Activated T-helper 2 cell treated with anti-CD3 and anti-CD28 coated beads, Interferon-gamma antibody, Interleukin-2, Interleukin-4, amounts not matched to agents 10 μg/mL and 5 μg/mL and 100 μg/mL, durations not matched to agents 14 hours and 24 hours and 36 hours (primary cell): Measurements from ENCODE around the gene RER1. TPM values are rescaled to one million over a fixed set of nuclear protein-coding genes. Genes with fewer than 3 reads are reported as not detected.
A peak's percentile ranks its signal among the peaks of the same experiment; 100 is the strongest.

ENCODE experiments used
- DNase-seq: peaks from one replicate; pipeline ENCODE4 v3.0.0; 2021; ENCODE audit warnings: low spot score
- H3K27ac Mint-ChIP-seq: one replicate; pipeline ENCODE4 v1.8.0; 2021; ENCODE audit warnings: mixed read lengths
- H3K27me3 Mint-ChIP-seq: one replicate; pipeline ENCODE4 v1.8.0; 2021; ENCODE audit warnings: low read depth, mixed read lengths
- H3K36me3 Mint-ChIP-seq: one replicate; pipeline ENCODE4 v1.8.0; 2021; ENCODE audit warnings: low read depth, mixed read lengths
- H3K4me1 Mint-ChIP-seq: one replicate; pipeline ENCODE4 v1.8.0; 2021; ENCODE audit warnings: low read depth, mixed read lengths
- H3K4me3 Mint-ChIP-seq: one replicate; pipeline ENCODE4 v1.8.0; 2021; ENCODE audit warnings: low read depth, mild to moderate bottlenecking, moderate library complexity, mixed read lengths
- H3K9me3 Mint-ChIP-seq: one replicate; pipeline ENCODE4 v1.8.0; 2021; ENCODE audit warnings: mixed read lengths
- intact Hi-C: fragments of 100-400 bp; cut with micrococcal nuclease; formaldehyde crosslinking; loops from one replicate; pipeline ENCODE4 v1.15.1; 2023
- total RNA-seq: library from RNA; stranded (reverse); gene quantifications from 2 replicates; pipeline ENCODE4 v1.2.3, GENCODE V29; 2022

The RER1 gene
- total RNA-seq, 1 donor from 2014 or later = 142 TPM

DNA sequence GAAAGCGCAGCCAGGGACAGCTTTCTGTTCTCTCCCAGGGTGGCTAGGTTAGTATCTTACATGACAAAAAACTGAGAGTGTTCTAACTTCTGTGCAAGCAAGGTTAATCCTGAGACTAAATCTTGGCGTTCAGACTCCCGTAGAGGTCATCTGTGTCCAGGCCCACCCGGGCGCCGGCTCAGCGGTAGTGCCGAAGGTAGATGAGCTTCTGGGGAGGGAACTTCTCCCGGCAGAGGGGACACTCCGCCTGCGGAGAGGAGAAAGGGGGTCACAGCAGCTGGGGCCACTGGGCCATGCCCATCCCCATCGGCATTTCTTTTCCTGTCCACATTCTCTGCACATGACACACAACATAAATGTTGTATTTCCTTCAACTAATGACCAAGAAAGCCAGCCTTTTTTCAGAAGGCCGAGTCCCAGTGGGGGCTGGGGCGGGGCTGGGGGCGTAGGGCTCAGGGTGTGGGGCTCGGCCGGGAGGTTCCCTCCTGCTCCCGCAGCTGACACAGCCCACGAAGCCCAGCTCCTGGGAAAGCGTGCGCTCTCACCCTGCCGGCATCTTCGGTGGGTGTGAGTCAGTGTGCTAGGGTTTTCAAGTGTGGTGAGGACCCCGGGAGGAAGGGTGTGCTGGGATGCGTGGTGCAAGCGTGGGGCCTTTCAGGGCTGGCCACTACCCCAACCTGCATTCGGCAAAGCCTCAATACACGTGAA lies 14.1 kb downstream of the RER1 start:
- no peak overlapping the region for H3K27ac Mint-ChIP-seq
- peaks cover 55% of the 10 kb centered on the region for H3K36me3 Mint-ChIP-seq
- H3K27me3 Mint-ChIP-seq = no peaks in the 10 kb centered on the region
- intact Hi-C loops = no loop called here
- H3K9me3 Mint-ChIP-seq = no peaks in the 10 kb centered on the region
- peaks cover 3% of the 10 kb centered on the region for H3K4me1 Mint-ChIP-seq
- no peak for DNase-seq
- H3K4me3 Mint-ChIP-seq = no peak overlapping the region

DNA sequence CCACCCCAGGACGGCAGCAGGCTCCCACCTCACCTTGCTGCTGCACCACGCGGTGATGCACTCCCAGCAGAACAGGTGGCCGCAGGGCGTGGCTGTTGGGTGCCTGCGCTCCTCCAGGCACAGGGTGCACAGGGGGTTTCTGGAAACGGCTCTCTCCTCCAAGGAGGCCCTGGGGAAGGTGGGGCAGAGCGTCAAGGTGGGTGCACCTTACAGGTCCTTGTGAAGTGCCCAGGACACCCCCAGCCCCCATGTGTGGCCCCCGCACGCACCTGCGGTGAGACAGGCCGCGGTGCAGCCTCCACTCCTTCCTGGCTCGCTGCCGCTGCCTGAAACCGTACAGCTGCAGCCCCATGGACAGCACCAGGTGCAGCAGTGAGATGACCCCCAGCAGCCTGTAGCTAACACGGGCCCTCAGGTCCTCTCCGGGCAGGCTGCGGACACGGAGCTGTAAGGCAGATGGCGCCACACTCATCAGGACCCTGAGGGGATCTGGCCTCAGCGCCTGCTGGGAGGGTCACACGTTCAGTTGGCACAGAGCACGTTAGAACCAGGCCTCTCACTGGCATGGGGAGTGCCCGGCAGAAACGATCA lies 14.9 kb downstream of the RER1 start:
- DNase-seq = no peak
- Mint-ChIP-seq H3K4me3 (no peak overlapping the region), H3K27ac (no peak overlapping the region)

DNA sequence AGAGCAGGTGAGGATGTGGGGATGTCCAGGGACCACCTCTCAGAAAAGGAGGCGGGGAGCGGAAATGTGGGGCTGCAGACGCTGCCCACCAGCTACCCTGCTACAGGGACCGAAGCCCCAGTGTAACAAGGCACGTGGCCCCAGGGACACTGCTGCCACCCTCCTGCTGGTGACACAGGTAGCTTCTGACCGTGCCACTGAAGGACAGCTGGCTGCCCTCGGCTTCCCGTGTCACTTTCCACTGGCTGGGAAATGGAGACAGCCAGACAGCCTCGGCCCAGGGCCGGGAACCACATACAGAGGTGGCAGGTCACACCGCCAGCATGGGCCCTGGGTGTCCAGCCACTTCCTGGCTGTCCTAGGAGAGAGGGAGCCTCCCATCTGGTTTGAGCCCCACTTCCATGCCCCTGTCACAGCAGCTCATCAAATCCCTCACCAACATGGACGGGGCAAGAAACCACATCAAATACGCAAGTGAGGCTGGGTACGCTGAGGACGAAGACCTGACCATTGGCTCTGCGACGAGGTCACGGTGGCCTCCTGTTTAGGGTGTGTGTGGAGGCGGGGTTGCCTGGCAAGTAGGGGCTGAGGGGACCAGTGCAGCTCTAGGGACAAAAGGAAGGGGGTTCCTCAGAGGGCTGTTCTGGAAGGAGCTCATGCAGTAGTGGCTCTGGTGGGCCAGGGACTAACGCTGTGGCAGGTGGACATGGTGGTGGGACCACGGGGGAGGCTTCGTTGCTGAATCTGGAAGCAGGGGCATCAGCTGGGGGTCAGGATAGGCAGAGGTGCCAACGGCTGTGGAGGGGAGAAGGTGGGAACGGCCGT lies 15.7 kb downstream of the RER1 start:
- intact Hi-C loops = no loop called here
- Mint-ChIP-seq H3K4me3 (no peak overlapping the region), H3K36me3 (peaks cover 40% of the 10 kb centered on the region), H3K9me3 (no peaks in the 10 kb centered on the region), H3K4me1 (peaks cover 6% of the 10 kb centered on the region), H3K27ac (no peak overlapping the region), H3K27me3 (no peaks in the 10 kb centered on the region)
- DNase-seq = no peak

More for the DNA sequence above, 14.9 kb downstream of the RER1 start:
- Mint-ChIP-seq H3K9me3 (no peaks in the 10 kb centered on the region), H3K4me1 (peaks cover 3% of the 10 kb centered on the region), H3K36me3 (peaks cover 48% of the 10 kb centered on the region), H3K27me3 (no peaks in the 10 kb centered on the region)
- intact Hi-C loops = no loop called here

DNA sequence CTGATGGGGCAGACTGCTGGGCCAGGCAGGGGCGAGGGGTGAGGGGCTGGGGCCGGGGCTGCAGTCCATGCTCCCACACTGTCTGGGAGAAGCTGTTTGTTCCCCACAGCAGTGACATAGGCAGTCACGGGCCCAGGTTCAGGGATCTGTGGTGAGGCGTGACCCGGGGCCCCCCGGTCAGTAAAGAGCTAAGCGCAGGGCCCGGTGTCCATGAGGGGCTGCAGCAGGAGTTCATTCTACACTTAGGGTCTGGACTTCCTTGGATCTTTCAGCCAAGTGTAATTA lies 16.3 kb downstream of the RER1 start:
- no peaks in the 10 kb centered on the region for H3K9me3 Mint-ChIP-seq
- peaks cover 6% of the 10 kb centered on the region for H3K4me1 Mint-ChIP-seq
- no peak for DNase-seq
- peaks cover 37% of the 10 kb centered on the region for H3K36me3 Mint-ChIP-seq
- H3K4me3 Mint-ChIP-seq = no peak overlapping the region
- intact Hi-C loops = no loop called here
- no peaks in the 10 kb centered on the region for H3K27me3 Mint-ChIP-seq
- no peak overlapping the region for H3K27ac Mint-ChIP-seq

DNA sequence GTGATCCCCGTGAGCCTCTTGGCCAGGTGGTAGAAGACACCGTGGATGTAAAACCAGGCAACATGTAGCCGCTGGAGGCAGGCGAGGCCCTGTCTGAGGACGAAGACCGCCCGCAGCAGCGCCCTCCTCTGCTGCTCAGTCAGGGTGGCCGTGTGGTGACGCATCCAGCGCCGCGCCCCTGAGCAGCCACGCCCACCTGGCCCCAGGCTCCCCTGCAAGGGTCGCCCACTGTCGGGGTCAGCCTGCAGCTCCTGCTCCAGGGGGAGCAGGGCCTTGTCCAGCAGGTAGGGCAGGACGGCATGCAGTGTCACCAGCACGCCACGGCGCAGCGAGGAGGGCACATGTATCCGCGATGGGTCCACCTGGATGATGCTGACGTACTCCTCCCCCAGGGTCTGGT lies 16.8 kb downstream of the RER1 start:
- no peaks in the 10 kb centered on the region for H3K9me3 Mint-ChIP-seq
- H3K36me3 Mint-ChIP-seq = peaks cover 35% of the 10 kb centered on the region
- H3K27ac Mint-ChIP-seq = no peak overlapping the region
- no peaks in the 10 kb centered on the region for H3K27me3 Mint-ChIP-seq
- H3K4me3 Mint-ChIP-seq = no peak overlapping the region
- intact Hi-C loops = no loop called here
- DNase-seq = no peak
- H3K4me1 Mint-ChIP-seq = peaks cover 6% of the 10 kb centered on the region

DNA sequence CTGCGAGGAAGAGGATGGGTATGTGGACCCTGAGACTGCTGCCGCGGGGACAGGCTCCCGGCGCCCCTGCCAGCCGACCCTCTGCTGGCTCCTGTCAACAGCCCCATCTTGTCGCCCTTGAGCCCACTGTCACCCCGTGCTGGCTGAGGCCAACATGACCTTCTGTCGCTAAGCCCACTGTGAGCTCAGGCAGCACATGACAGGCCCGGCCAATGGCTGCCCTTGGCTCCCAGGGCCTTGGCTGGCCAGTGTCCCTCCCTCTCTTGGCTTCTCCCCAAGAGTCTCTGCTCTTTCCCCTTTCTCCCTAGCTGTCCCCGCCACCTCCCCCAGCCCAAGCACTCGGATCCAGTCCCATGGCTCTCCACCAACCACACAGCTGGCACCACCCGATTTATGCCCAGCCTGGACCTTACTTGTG lies 17.2 kb downstream of the RER1 start:
- H3K27ac Mint-ChIP-seq = no peak overlapping the region
- intact Hi-C loops = no loop called here
- H3K27me3 Mint-ChIP-seq = no peaks in the 10 kb centered on the region
- no peaks in the 10 kb centered on the region for H3K9me3 Mint-ChIP-seq
- peaks cover 6% of the 10 kb centered on the region for H3K4me1 Mint-ChIP-seq
- DNase-seq = no peak
- no peak overlapping the region for H3K4me3 Mint-ChIP-seq
- peaks cover 32% of the 10 kb centered on the region for H3K36me3 Mint-ChIP-seq

DNA sequence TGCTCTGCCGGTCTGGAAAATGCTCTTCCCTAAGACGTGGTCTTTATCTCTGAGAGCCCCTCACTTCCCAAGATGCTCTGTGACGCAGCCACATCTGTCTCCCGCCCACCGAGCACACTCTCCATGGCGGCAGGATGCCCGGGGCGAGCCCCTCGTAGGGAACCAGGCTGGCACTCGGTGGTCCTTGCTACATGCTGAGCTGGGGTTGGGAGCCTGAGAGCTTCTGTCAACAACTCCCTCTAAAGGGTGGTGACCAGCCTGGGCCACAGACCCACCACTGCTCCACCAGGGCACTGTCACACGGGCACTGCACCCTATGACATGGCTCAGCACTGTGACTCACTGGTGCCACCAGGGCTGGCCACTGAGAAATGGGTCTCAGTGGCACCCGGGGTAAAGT lies 18.1 kb downstream of the RER1 start:
- Mint-ChIP-seq H3K27me3 (no peaks in the 10 kb centered on the region), H3K36me3 (peaks cover 26% of the 10 kb centered on the region), H3K4me3 (peak overlapping the region; percentile 17), H3K4me1 (peaks cover 15% of the 10 kb centered on the region), H3K9me3 (no peaks in the 10 kb centered on the region), H3K27ac (no peak overlapping the region)
- intact Hi-C loops = loop anchor here (10.0 kb wide), 1 partner anchor 235 kb away; no protein-coding TSS in a partner anchor
- DNase-seq = no peak

DNA sequence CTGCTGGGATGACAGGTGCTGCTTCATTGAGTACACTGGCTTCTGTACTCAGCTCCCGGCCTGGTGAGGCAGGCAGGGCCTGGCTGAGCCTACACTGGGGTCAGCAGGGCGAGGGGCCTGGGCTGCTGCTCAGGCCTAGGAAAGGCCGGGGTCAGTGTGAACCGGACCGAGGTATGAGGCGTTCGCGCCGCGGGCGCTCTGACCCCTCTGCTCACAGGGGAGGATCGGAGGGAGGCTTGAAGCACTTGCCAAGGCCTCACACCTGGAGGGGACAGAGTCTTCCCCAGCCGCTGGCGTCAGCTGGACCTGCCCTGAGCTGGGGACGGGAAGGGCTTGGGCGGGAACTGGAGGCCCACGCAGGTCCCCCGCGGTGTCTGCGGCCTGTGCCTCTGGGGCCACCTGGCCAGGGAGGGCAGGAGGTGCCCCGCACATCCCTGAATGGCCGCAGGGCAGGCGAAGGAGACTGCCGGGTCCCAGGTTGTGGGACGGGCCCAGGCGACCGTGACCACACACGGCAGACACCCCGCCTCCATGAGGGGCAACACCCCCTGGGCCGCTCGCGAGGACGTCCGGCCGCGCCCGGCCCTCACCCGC lies 20.3 kb downstream of the RER1 start:
- no peaks in the 10 kb centered on the region for H3K27me3 Mint-ChIP-seq
- H3K9me3 Mint-ChIP-seq = no peaks in the 10 kb centered on the region
- peak overlapping the region; percentile 90 for H3K4me3 Mint-ChIP-seq
- H3K27ac Mint-ChIP-seq = peak overlapping the region; percentile 88
- peaks cover 26% of the 10 kb centered on the region for H3K4me1 Mint-ChIP-seq
- no peak for DNase-seq
- intact Hi-C loops = loop anchor here (1.0 to 10.0 kb wide), 5 partner anchors 21 to 233 kb away; partner anchors contain the start of genes MORN1, PANK4, PRXL2B and RER1
- H3K36me3 Mint-ChIP-seq = peaks cover 15% of the 10 kb centered on the region

DNA sequence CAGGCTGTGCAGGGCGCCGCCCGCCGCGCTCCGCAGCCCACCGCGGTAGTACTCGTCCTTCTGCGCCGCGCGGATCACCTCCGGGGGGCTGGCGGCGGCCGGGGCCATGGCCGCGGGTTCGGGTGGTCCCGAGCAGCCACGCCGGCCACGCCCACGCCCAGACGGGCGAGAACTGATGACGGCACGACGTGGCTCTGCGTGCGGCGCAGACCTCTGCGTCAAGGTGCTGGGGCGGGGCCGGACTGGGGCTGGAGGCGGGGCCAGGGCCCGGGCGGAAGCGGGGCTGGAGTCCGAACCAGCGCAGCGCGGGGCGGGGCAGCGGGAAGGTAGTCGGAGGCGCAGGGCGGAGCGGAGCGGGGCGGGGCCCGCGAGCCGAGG lies 20.7 kb downstream of the RER1 start, which contains the start of gene PEX10:
PEX10 (minus strand) TSS at position 170 of the 378 bp plus-strand sequence; CDS start at position 108, 62 bp downstream.
- Mint-ChIP-seq H3K36me3 (peaks cover 13% of the 10 kb centered on the region), H3K9me3 (no peaks in the 10 kb centered on the region), H3K4me3 (peak within 1 kb of the TSS; percentile 90), H3K27ac (peak within 1 kb of the TSS; percentile 88), H3K27me3 (no peaks in the 10 kb centered on the region), H3K4me1 (peaks cover 27% of the 10 kb centered on the region)
- intact Hi-C loops = loop anchor here (1.0 to 10.0 kb wide), 5 partner anchors 21 to 232 kb away; partner anchors contain the start of genes MORN1, PANK4, PRXL2B and RER1
- DNase-seq = peak; percentile 99

DNA sequence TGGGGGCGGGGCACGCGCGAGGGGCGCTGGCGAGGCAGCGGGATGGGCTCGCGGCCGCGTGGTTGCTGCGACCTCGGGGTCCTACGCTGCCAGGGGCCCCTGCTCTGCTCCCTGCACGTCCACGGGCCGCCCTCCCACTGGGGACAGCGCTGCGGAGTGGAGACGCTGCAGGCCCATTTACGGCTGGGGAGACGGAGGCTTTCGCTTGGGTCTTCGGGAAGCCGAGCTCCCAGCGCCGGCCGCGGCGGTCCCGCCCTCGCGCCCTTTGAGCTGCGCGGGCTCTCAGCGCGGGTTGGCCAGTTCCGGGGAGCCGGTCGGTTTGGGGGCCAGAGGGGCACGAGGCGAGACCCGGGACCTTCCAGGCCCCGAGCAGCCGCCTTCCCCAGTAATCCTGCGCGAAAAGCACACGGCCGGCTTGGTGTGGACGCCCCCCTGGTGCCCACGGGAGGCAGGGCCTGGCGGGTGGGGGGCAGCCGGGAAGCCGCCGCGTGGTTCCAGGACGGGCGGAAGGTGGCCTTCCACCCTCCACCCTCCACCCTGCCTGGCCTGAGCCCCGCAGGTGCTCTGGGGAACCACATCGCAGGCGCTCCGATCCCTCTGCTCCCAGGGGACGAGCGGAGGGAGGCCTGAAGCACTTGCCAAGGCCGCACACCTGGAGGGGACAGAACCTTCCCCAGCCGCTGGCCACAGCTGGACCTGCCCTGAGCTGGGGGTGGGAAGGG lies 21.3 kb downstream of the RER1 start:
- H3K4me1 Mint-ChIP-seq = peaks cover 27% of the 10 kb centered on the region
- H3K9me3 Mint-ChIP-seq = no peaks in the 10 kb centered on the region
- H3K27ac Mint-ChIP-seq = no peak overlapping the region
- DNase-seq = no peak
- H3K36me3 Mint-ChIP-seq = peaks cover 9% of the 10 kb centered on the region
- intact Hi-C loops = loop anchor here (1.0 to 10.0 kb wide), 5 partner anchors 22 to 232 kb away; partner anchors contain the start of genes MORN1, PANK4, PRXL2B and RER1
- peak overlapping the region; percentile 71 for H3K4me3 Mint-ChIP-seq
- no peaks in the 10 kb centered on the region for H3K27me3 Mint-ChIP-seq

DNA sequence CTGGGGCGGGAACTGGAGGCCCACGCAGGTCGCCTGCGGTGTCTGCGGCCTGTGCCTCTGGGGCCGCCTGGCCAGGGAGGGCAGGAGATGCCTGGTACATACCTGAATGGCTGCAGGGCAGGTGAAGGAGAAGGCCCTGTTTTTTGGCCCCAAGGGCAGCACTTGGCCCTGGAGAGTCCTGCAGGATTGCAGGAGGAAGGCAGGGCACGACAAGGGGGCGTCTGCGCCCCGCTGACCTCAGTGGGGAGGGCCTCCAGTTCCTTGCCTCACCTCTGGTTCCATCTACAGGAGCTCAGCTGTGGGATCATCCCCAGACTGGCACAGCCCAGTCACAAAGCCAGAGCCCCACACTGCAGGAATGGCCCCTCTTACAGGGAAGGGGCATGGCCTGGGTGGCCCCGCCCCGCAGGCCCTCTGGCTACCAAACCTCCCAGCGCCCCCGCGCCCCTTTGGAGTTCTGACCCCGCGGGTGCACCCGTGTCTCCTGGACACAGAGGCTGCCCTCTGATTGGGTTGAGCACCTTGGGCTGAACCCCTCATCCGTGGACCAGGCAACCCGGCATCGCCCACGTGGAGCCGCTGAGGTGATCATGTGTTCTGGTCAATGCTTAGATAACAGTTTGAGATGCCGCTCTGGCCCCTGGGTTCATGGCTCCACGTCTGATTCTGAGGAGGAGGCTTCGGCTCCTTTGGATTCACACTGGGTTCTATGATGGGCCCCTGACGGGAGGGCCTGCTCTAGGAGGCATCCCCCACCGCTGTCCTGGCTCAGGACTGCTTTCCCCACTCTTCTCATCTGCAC lies 22.1 kb downstream of the RER1 start:
- intact Hi-C loops = loop anchor here (1.0 to 10.0 kb wide), 3 partner anchors 134 to 373 kb away; no protein-coding TSS in a partner anchor
- H3K9me3 Mint-ChIP-seq = no peaks in the 10 kb centered on the region
- peak overlapping the region; percentile 71 for H3K4me3 Mint-ChIP-seq
- peaks cover 9% of the 10 kb centered on the region for H3K36me3 Mint-ChIP-seq
- peak overlapping the region; percentile 58 for H3K27ac Mint-ChIP-seq
- peaks cover 27% of the 10 kb centered on the region for H3K4me1 Mint-ChIP-seq
- no peak for DNase-seq
- no peaks in the 10 kb centered on the region for H3K27me3 Mint-ChIP-seq
